ENCODE measurements around the gene SPAG5. TPM values are rescaled to one million over a fixed set of nuclear protein-coding genes. Genes with fewer than 3 reads are reported as not detected.

Gene SPAG5
- total RNA-seq, 4 donors from 2014 or later, result 1.1 to 9.0 (median 4.7) TPM

DNA sequence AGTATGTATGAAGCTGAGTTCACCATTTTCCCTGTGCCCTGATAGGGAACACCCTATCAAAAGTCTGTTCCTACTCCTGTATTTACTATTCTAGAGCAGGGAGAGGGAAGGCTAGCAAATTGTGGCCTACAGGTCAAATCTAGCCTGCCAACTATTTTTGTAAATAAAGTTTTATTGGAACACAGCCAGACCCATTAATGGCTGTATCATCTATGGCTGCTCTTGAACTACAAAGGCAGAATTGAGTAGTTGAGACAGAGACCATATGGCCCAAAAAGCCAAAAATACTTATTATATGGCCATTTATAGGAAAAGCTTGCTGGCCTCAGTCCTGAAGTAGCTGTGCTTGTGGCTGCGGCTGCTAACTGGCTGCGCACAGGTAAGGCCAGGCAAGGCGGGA lies 17.9 kb downstream of the SPAG5 start:
- TF ChIP-seq CTCF (IDR thresholded peaks at IDR 0.05; ENCODE audit: low read depth), result no peak

DNA sequence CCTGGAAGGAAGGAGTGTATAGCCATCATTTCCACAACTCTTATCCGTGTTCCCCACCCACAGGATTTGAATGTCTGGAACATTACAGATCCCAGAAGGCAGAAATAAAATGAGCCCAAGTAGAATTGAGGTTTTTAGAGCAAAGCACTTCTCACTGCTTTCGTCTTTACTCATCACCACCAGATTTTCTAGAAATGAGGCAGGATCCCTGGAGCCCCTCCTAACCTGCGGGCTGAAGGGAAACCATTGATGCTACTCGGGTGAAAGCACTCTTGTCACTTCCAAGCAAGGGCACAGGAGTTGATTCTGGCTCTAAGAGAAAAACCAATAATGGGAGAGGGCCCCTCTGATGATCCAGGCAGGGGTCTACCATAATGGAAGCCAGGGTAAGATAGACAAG lies 19.3 kb downstream of the SPAG5 start:
- TF ChIP-seq CTCF (IDR thresholded peaks at IDR 0.05; ENCODE audit: low read depth), result no peak

DNA sequence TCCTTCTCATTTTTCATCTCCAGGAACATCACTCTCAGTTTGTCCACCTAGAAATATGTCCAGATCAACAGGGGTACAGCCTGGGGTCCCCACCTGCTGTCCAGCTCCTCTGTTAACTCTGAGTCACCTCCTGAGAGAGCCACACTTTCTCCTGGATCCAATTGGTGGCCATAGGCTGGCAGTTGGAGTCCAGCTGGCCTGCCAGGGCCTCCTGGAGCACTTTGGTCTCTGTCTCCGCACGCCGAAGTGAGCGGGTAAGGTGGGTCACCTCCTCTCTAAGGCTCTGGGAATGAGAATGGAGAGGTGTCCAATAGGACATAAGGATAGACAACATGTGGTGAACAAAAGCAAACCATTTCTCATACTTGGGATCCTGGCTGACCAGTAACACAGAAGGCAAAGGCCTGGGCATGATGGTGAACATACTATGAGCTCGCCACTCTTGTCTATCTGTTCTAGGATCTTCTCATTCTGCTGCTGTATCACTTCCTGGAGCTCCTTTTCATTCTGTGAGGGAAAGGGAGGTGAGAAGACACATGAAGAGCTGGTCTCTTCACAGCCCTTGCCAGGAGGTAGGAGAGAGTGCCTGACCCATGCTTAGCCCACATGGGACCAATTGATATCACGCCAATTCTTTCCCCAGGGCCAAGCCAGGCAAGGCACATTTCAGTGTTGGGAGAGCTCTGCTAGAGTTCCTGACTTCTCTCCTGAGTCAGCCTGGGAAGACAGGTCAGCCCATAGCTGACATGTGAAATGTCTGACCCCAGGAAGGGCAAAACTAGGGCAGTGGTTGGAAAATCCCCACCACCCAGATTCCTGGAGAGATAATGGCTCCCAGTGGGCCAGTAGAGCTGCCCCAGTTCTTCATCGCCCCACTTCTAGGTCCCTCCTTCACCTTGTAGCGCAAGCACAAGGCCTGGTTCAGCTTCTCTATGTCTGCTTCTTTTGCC lies 20.3 kb downstream of the SPAG5 start:
- no peak for TF ChIP-seq CTCF (IDR thresholded peaks at IDR 0.05; ENCODE audit: low read depth)

- no peak for TF ChIP-seq CTCF (IDR thresholded peaks at IDR 0.05; ENCODE audit: low read depth)
These were observed 21.4 kb downstream of the SPAG5 start for GRCh38 chr17:28577466-28577824.

DNA sequence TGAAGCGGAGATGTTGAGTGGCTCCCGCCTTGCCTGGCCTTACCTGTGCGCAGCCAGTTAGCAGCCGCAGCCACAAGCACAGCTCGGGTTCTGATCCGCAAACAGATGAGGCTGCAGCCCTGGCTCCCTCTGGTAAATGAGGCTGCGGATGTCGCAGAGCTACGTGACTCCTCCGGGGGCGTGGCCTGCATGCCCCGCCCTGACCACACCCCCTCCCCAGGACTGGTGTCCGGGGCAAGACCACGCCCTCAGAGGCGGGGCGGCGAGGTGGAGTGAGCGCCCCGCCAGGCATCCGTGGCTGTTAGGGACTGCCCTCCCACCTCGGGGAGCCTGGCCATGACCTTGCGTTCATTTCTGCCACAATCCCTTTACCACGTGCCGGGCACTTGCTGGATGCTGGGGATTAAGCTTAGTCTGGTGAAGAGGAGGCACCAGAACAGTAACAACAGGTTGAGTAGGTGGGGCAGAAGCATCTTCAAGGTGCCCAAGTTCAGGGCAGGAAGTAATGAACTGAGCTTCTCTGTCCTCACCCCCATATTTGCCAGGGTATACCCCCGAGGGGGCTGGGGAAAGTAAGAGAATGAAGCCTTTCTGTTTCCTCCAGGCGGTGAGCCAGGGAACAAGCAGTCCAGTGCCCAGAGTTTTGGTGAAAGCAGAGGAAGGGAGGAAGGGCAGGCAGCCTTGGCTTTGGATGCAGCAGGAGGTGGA lies 21.9 kb downstream of the SPAG5 start, which contains the start of gene ALDOC:
Gene ALDOC (minus strand): TSS at position 138 of the 708 bp plus-strand sequence. CDS start 1,363 bp downstream, outside the sequence.
- no peak for TF ChIP-seq CTCF (IDR thresholded peaks at IDR 0.05; ENCODE audit: low read depth)

GRCh38 chr17:28575126-28575795 lies 23.6 kb downstream of the SPAG5 start:
- TF ChIP-seq CTCF (IDR thresholded peaks at IDR 0.05; ENCODE audit: low read depth), result no peak

DNA sequence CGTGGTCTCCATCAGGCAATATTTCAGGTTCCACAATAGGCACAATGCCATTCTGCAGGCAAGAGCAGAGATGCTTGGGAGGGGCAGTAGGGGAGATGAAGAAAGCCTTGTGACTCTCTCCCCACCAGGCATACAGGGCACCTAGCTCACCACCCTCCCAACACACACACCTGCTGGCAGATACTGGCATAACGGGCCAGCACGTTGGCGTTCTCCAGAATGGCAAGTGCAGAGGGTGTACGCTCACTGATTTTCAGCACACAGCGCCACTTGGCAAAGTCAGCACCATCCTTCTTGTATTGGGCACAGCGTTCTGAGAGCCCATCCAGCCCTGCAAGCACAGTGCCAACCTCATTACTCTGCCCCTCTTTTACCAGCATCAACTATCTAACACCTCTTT lies 24.3 kb downstream of the SPAG5 start:
- no peak for TF ChIP-seq CTCF (IDR thresholded peaks at IDR 0.05; ENCODE audit: low read depth)
